Keratinocyte (primary cell): Measurements from ENCODE around the gene NUDC. TPM values are rescaled to one million over a fixed set of nuclear protein-coding genes. Genes with fewer than 3 reads are reported as not detected.

Source experiments
- DNase-seq: peaks from one replicate; pipeline ENCODE4 v3.0.0-alpha.2; 2011; ENCODE audit warnings: low read depth, missing footprints, low spot score
- FAIRE-seq: peaks from 2 replicates; lab custom pipeline; 2011; peaks lifted over from hg19 to GRCh38; lab: Jason Lieb, UNC
- H2AFZ ChIP-seq: 2 replicates; pipeline ENCODE4 v1.6.0; 2012; ENCODE audit warnings: low read length, control low read depth, inconsistent platforms; ENCODE audit not compliant: control insufficient read depth
- H3K27ac ChIP-seq: 2 replicates; pipeline ENCODE4 v1.5.1; 2011; ENCODE audit warnings: low read length; ENCODE audit not compliant: control insufficient read depth, insufficient read depth
- H3K27me3 ChIP-seq: 3 replicates; pipeline ENCODE4 v1.6.0; 2011; ENCODE audit warnings: low read length; ENCODE audit not compliant: control insufficient read depth, insufficient read depth; ENCODE audit errors: extremely low read depth
- H3K36me3 ChIP-seq, 2 experiments: 2 replicates in 1 of 2; 3 replicates in 1 of 2; pipeline ENCODE4 v1.5.1; 2011; ENCODE audit warnings: low read length in 2 of 2, mild to moderate bottlenecking in 1 of 2; ENCODE audit not compliant: control insufficient read depth in 2 of 2, insufficient read depth in 2 of 2; ENCODE audit errors: extremely low read depth in 1 of 2
- H3K4me1 ChIP-seq: 3 replicates; pipeline ENCODE4 v1.5.1; 2011; ENCODE audit warnings: low read length; ENCODE audit not compliant: control insufficient read depth, insufficient read depth; ENCODE audit errors: extremely low read depth
- H3K4me2 ChIP-seq: 3 replicates; pipeline ENCODE4 v1.6.0; 2011; ENCODE audit warnings: low read depth, low read length; ENCODE audit not compliant: control insufficient read depth, insufficient read depth; ENCODE audit errors: extremely low read depth
- H3K4me3 ChIP-seq, 3 experiments: fragments of 200-600 bp in 1 of 3; sonication (generic) in 1 of 3; 2 replicates in 2 of 3; 3 replicates in 1 of 3; pipeline ENCODE4 v1.5.1; 2011 to 2016; ENCODE audit warnings: low read length in 3 of 3, mild to moderate bottlenecking in 3 of 3, control low read depth in 2 of 3, inconsistent platforms in 1 of 3, low read depth in 1 of 3, mixed read lengths in 1 of 3, mixed run types in 1 of 3, moderate library complexity in 1 of 3; ENCODE audit not compliant: control insufficient read depth in 2 of 3, insufficient read depth in 2 of 3; ENCODE audit errors: extremely low read depth in 1 of 3
- H3K79me2 ChIP-seq: 2 replicates; pipeline ENCODE4 v1.6.0; 2012; ENCODE audit warnings: low read length; ENCODE audit not compliant: control insufficient read depth, insufficient read depth
- H3K9ac ChIP-seq: 3 replicates; pipeline ENCODE4 v1.6.0; 2011; ENCODE audit warnings: low read length; ENCODE audit not compliant: control insufficient read depth, insufficient read depth; ENCODE audit errors: extremely low read depth
- H3K9me1 ChIP-seq: 3 replicates; pipeline ENCODE4 v1.6.0; 2011; ENCODE audit warnings: low read length; ENCODE audit not compliant: control insufficient read depth, insufficient read depth; ENCODE audit errors: extremely low read depth
- H3K9me3 ChIP-seq: 2 replicates; pipeline ENCODE4 v1.5.1; 2012; ENCODE audit warnings: low read depth, low read length; ENCODE audit not compliant: control insufficient read depth
- H4K20me1 ChIP-seq: 3 replicates; pipeline ENCODE4 v1.6.0; 2011; ENCODE audit warnings: low read length; ENCODE audit not compliant: control insufficient read depth, insufficient read depth; ENCODE audit errors: extremely low read depth
- EZH2 ChIP-seq: IDR thresholded peaks from one replicate; pipeline ENCODE4 v1.6.1; 2012; ENCODE audit warnings: inconsistent platforms, mild to moderate bottlenecking, low read length, moderate library complexity
- dilution Hi-C: fragments of 300-500 bp; cut with MboI; formaldehyde crosslinking; loops from one replicate; pipeline ENCODE4 v1.7.0; 2020; ENCODE audit warnings: low sequenced_read_pairs; ENCODE audit not compliant: extremely low pct_ligation_motif_present
- polyA plus RNA-seq, 5 experiments: library from polyadenylated mRNA; depleted of rRNA in 3 of 5; stranded (reverse) in 3 of 5; stranded (forward) in 1 of 5; unstranded in 1 of 5; fragments of >200 nt; gene quantifications; 1 replicate in 1 of 5; 2 replicates in 3 of 5; 3 replicates in 1 of 5; pipeline versions ENCODE4 v1.2.1 to v1.2.3, GENCODE V29; 2011 to 2012; ENCODE audit warnings: missing spikeins in 2 of 5, low read depth in 1 of 5, low replicate concordance in 1 of 5
- TF ChIP-seq, protein P1 (sequence below), 3 experiments: IDR thresholded peaks in 1 of 3; conservative IDR thresholded peaks in 1 of 3; optimal IDR thresholded peaks in 1 of 3; 2 replicates in 2 of 3; 3 replicates in 1 of 3; pipeline versions ENCODE3 to v1.5.1; 2011; ENCODE audit warnings: low read length in 3 of 3, mild to moderate bottlenecking in 3 of 3, moderate library complexity in 2 of 3, control low read depth in 1 of 3, inconsistent platforms in 1 of 3; ENCODE audit not compliant: insufficient read depth in 2 of 3; ENCODE audit errors: extremely low read depth in 1 of 3

The NUDC gene
- polyA plus RNA-seq, 1 donor (not counting 4 experiments of a cell fraction or from before 2014, with no cell fraction given): 57.3 TPM

DNA sequence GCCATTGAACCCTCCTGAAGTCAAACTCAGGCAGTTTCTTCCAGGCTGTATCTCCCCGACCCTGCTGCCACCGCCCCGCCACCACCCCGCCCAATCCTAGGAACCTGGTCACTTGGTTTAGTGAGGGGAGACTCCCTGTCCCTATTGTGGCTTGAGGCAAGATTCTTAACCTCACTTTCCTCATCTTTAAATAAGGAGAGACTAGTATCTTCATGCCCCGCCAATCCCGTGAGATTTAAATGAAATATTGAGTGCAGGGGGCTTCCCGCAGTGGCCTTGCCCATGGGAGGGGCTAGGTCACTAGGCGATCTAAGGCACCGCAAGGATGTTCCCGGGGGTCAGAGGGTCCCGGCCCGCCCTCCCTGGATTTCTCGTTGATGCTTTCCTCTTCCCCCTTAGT, 37.7 kb downstream of the NUDC start:
- H2AFZ ChIP-seq: no peak overlapping the region
- no peak for DNase-seq

DNA sequence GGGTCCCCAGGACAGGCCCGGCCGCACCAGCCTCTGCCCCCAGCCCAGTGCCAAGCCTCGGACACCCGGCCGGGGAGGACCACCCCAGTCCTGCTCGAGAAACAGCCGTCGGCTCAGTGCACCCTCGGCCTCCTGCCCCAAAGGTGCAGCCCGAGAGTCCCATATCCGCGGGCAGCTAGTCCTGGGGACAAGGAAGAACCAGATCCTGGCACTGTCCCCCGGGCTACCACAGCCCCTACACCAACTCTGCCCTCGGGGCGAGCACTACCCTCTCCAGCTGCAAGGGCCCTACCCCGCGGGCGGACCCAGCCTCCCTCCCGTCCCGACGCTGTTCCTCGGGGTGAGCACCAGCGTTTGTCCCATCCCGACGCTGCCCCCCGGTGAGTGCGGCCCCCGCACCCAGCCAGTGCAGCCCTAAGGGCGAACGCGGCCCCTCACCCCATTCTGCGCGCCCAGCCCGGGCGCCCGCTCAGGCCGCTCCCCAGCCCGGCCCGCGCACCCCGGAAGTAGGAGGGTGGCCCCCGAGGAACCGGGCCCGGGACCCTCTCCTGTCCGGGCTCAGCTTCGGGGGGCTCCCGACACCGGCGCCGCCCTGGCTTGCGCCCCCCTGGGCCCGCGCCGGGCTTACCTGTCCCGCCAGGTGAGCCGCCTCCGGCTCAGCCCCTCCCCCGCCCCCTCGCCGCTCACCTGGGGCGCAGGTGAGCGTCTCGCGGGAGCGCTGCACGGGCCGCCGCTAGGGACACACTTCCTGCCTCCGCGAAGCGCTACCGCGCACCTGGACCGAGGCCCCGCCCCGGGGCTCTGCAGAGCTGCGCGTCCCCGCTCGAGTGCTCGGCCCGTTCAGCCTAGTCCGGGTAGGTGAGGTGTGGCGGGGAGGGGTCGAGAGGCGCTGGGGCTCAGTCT, 38.4 kb downstream of the NUDC start, which contains the start of gene KDF1:
Gene KDF1 (minus strand): TSS at position 747 of the 903 bp plus-strand sequence. CDS start 8,088 bp downstream, outside the sequence.
- Histone ChIP-seq H3K27me3 (no peaks in the 10 kb centered on the region), H3K4me2 (peak within 1 kb of the TSS; percentile 98), H3K9ac (peak within 1 kb of the TSS; percentile 93), H3K36me3 (peaks cover 0 to 7% of the 10 kb centered on the region in 2 experiments), H3K9me1 (no peaks in the 10 kb centered on the region), H3K4me3 (peak within 1 kb of the TSS; percentile 80 to 95 (median 87)), H3K79me2 (peaks cover 45% of the 10 kb centered on the region), H3K9me3 (no peaks in the 10 kb centered on the region), H4K20me1 (no peaks in the 10 kb centered on the region), H3K4me1 (peaks cover 31% of the 10 kb centered on the region), H3K27ac (peak within 1 kb of the TSS; percentile 86), H2AFZ (peak within 1 kb of the TSS; percentile 59)
- TF ChIP-seq, protein P1, sequence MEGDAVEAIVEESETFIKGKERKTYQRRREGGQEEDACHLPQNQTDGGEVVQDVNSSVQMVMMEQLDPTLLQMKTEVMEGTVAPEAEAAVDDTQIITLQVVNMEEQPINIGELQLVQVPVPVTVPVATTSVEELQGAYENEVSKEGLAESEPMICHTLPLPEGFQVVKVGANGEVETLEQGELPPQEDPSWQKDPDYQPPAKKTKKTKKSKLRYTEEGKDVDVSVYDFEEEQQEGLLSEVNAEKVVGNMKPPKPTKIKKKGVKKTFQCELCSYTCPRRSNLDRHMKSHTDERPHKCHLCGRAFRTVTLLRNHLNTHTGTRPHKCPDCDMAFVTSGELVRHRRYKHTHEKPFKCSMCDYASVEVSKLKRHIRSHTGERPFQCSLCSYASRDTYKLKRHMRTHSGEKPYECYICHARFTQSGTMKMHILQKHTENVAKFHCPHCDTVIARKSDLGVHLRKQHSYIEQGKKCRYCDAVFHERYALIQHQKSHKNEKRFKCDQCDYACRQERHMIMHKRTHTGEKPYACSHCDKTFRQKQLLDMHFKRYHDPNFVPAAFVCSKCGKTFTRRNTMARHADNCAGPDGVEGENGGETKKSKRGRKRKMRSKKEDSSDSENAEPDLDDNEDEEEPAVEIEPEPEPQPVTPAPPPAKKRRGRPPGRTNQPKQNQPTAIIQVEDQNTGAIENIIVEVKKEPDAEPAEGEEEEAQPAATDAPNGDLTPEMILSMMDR (optimal IDR thresholded peaks at IDR 0.05 in 1 of 3, IDR thresholded peaks at IDR 0.05 in 1 of 3, conservative IDR thresholded peaks at IDR 0.05 in 1 of 3; ENCODE audit: extremely low read depth in 1 of 3, insufficient read depth in 2 of 3, low read length in 3 of 3): peak in 1 of 3 experiments; percentile 31
- no peak for TF ChIP-seq EZH2
- FAIRE-seq: no peak
- peak; percentile 64 for DNase-seq
- dilution Hi-C loops: no loop called here

More for the DNA sequence above, 37.7 kb downstream of the NUDC start:
- no peaks in the 10 kb centered on the region for H3K27me3 ChIP-seq
- FAIRE-seq: no peak
- no peaks in the 10 kb centered on the region for H3K9me1 ChIP-seq
- peaks cover 0 to 7% of the 10 kb centered on the region in 2 experiments for H3K36me3 ChIP-seq
- H3K4me2 ChIP-seq: peak overlapping the region; percentile 90
- TF ChIP-seq EZH2: no peak
- TF ChIP-seq, protein P1 (optimal IDR thresholded peaks at IDR 0.05 in 1 of 3, IDR thresholded peaks at IDR 0.05 in 1 of 3, conservative IDR thresholded peaks at IDR 0.05 in 1 of 3; ENCODE audit: extremely low read depth in 1 of 3, insufficient read depth in 2 of 3, low read length in 3 of 3): no peak
- peaks cover 31% of the 10 kb centered on the region for H3K4me1 ChIP-seq
- peak overlapping the region; percentile 80 to 95 (median 87) for H3K4me3 ChIP-seq
- H4K20me1 ChIP-seq: no peaks in the 10 kb centered on the region
- H3K9ac ChIP-seq: peak overlapping the region; percentile 93
- peaks cover 47% of the 10 kb centered on the region for H3K79me2 ChIP-seq
- dilution Hi-C loops: no loop called here
- H3K27ac ChIP-seq: peak overlapping the region; percentile 86
- H3K9me3 ChIP-seq: no peaks in the 10 kb centered on the region
